HG03521 (cell line): ENCODE results near the gene TMEM179.
"Not testable (repeated sequence)": the region's sequence is repeated elsewhere in the genome, so short reads cannot be mapped to it uniquely, and the experiment has no call there.

Experiments
- ATAC-seq: cut with Tn5 transposase; IDR thresholded peaks from one replicate; pipeline ENCODE4 v1.9.1; 2021; ENCODE audit warnings: mild to moderate bottlenecking, moderate library complexity; ENCODE audit not compliant: unreplicated experiment

The TMEM179 gene

DNA sequence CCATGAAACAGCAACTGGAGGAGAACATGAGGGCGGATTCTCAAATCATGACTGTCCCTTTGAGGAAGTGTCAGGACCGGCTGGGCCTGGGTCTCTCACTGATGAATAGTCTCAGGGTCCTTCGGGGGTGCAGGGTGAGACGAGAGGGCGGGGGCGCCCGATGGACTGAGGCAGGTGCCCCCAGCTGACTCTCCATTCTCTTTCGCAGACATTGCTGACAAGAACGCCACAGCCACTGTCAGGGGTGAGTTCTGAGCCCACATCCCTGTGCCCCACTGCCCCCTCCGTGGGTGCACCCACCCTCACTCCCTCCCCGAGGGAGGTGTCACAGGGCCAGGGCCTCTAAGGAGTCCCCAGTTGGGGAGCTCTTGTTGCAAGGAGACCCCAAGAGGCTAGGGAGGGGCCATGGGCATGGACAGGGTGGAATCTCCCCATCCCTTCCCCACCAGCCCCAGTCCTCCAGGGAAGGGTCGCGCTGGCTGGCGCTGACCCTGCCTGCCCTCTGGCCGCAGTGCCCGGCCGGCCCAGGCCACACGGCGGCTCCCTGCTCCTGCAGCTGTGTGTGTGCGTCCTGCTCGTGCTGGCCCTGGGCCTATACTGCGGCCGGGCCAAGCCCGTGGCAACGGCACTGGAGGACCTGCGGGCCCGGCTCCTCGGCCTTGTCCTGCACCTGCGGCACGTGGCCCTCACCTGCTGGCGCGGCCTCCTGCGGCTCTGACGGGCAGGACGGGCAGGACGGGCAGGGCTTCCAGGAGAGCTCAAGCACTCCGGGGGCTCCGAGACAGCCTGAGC lies 16.3 kb downstream of the TMEM179 start:
- no peak for ATAC-seq

DNA sequence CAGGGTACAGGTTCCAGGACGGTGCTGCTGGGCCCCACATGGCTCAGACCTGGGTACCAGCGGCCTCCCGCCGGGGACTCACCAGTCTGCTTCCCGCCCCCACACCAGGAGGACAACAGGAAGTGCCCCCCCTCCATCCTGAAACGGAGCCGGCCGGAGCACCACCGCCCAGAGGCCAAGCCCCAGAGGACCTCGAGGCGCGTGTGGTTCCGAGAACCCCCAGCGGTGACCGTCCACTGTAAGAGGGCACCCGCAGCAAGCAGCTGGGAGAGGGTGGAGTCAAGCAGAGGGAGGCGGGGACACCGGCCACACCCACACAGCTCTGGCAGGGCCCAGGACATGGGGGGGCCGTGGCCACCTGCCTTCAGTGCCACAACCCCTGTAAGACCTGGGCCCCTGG lies 16.9 kb downstream of the TMEM179 start:
- no peak for ATAC-seq

DNA sequence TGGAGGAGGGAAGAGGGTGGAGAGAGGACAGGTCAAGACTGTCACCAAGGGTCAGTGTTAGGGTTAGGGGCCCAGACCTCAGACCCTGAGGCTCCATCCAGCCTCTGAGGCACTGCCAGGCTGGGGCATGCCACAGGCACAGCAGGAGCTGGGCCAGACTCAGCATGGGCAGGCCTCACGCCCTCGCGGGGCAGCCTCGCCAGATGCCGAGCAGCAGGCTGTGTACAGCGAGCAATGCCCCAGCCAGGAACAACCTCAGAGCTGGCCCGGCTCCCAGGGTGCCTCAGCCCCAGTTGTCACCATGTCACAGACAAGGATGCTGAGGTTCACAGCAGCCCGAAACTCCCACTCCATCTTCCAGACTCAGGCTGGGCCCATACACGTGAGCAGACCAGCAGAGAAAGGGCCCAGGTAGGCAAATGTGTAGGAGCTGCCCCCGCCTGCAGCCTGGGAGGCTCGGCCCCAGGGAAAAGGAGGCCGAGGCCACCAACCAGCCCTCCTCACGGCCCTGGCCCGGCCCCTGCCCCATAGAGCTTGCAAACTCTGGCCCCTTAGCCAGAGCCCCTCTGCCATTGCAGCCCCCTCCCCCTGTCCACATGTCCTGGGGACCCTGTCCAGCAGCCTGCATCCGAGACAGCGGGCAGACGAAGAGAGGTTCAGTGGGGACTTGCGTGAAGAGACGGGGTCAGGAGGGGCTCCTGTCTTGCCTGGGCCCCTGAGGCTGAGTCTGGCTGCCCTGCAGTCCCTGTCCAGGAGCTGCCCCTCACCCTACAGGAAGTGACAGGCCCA lies 17.5 kb downstream of the TMEM179 start:
- ATAC-seq, result no peak

DNA sequence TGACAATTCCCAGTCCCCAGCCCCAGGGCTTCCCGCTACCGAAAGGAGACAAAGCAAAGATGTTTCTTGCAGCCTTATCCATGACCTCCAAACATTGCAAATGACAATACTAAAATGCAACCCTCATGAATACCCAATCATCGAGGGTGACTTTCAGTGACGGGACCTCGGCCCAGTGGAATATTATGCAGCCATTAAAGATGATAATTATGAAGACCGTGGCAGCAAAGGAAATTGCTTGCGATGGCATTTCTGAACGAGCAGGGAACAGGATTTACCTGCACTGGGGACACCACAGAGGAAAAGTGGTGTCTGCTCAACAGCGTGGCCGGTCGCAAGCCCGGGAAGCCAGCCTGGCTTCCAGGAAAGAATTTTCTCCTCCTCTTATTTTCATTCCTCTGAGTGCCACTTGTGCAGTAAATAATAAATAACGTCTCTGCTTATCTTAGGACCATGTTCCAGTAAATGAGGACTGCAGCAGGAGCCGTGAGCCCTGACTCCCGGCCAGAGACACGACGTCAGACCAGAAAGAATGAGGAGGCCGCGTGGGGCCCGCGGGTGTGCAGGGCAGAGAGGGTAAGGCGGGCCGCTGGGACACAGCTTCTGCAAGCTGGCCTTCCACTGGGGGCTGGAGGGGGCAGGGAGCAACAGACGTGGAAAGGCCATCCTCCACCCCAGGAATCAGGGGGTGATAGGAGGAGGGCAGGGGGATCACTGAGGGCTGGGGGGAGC lies 18.4 kb downstream of the TMEM179 start:
- no peak for ATAC-seq

DNA sequence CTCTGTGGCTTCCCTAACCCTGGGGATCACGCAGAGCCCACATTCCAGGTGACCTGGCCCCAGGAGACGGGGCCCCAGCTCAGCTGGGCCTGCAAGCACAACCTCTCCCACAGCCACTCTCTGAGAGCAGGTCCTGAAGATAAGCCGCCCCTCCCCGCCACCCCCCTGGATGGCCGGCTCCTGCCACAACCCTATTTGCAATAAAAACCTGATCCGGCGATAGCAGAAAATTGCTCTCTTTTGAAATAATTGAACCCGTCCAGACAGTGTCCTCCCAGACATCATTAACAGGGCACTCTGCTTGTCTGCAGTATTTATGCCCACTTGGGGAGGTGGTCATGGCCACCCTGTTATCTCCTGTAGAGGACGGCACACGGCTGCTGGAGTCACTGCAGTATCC lies 20.0 kb downstream of the TMEM179 start:
- no peak for ATAC-seq

DNA sequence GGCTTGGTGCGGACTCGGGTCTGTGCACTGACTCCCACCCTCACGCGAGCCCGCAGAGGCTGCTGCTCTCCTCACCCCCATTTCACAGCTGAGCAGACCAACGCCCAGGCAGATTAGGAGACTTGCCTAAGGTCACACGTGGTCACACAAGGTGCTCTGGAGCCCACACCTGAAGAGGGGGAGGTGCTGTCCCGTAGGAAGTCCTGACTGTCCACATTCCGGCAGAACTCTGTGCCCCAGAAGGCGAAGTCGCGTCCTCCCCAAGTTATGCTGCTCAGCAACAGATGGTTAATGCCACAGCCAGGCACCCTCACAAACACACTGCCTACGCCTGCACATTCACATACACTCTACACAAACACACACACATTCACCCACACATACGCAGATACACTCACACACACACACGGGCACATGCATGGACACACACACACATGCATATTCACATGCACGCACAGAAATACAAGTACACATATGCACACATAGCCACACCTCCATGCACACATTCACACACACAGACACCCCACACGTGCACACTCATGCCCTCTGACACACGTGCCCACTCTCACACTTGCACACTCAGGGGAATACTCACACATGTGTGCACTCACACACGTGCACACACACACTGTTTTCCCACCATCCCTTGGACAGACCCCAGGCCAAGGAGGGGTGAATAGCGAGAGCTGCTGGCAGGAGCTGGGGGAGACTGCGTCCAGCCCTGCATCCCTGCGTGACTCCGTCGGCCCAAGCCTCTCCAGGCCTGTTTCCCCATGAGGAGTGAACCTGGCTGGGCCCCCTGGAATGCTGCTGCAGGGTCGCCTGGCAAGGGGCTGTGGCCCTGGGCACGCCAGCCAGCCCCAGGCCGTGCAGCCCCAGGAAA lies 20.9 kb downstream of the TMEM179 start:
- ATAC-seq, result no peak

DNA sequence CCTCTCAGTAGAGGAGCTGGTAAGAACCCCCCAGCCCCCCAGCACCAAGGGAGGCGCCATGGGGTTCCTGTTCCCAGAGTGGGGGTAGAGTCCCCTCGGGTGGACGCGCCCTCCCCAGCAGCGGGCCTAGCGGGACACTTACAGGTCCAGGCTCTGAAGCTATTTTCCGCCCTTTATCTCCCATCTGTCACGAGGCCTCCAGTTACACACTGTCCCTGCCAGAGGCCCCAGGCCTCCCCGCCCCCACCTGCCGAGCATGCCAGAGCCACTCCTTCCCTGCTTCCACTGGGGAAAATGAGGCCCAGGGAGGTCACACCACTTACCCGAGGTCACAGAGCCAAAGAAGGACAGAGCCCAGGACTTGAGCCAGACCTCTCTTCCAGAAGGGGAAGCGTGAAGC lies 21.9 kb downstream of the TMEM179 start:
- no peak for ATAC-seq

DNA sequence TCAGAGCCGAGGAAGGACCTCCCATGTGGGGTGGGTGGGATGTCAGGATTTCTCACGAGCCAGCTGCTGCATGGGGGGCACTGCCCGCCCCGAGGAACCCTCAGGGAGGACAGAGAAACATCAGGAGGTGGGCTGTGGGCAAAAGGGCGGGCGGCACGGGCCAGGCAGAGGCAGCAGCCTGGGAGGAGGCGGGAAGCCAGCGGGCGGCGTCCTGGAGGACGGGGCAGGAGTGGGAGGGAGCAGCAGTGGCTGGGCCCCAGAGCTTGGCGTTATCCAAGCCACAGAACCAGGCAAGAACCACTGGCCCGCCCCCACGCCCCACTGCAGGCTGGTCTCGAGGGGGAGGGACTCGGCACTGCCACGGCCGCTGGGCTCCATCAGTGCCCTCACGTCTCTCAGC lies 22.6 kb downstream of the TMEM179 start:
- ATAC-seq, result no peak

DNA sequence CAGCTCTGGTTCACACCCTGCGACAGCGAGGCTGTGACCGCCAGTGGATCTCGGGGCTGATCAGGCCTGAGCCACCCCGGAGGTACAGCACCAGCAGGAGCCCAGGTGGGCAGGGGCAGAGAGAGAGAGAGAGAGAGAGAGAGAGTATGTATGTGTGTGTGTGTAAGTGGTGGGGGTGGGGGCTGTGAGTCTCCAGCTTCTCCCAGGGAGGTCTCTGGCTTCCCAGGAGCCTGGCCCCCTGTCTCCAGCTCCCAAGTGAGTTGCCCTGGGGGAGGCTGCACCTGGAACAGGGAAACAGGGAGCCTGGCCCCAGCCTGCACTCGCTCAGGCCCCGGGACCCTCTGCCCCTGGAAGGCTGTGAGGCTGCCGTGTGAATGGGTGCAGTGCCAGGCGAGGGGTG lies 23.1 kb downstream of the TMEM179 start:
- no peak for ATAC-seq

DNA sequence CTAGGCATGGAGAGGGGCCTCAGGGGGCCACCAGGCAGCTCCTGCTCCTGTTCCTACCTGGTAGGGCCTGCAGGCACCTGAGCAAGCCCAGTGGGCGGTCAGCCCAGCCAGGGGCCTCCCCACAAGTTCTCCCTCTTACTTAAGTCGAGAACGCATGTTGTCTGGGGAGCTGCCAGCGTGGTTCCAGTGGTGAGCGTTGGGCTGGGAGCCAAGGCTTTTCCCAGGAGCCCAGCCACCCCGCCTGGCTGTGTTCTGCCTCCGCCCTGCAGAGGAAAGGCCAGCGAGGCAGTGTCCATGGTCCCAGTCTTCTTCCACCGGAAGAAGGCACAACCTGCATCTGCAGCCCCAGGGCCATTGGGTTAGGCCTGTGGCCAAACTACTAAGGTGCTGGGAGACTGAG lies 23.6 kb downstream of the TMEM179 start:
- no peak for ATAC-seq

DNA sequence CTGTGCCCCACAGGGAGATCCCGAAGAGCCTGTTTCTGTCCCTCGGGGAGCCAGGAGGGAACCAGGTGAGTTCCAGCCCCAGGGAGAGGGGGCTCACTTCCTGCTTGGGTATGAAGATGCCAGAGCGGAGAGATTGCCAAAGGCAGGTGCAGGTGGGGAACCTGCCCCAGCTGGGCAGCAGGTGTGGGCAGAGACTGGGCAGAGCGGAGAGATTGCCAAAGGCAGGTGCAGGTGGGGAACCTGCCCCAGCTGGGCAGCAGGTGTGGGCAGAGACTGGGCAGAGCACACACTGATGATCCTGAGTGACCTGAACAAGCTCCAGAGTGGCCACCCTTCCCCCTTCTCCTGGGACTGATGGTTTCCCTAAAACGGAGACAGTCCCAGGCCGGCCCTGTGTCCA lies 24.6 kb downstream of the TMEM179 start:
- not testable (repeated sequence) for ATAC-seq

DNA sequence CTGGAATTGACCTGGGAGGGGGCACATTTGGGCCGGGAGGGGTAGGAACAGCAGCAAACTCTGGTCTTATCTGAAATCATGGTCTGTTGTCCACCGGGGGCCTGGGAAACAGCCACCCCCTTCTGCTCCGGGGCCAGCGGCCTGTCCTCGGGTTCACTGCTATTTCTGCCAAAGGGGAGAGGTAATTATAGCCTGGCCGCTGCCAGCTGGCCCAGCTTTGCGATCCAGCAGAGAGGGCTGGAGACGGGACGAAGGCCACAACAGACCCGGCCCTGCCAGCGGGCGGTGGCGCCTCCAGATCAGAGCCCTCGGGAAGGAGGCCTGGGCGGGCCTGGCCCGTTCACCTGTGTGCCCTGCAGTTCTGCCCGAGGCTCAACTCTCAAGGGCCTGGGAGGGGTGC lies 25.1 kb downstream of the TMEM179 start, which contains the start of gene C14orf180:
TSS of gene C14orf180 (plus strand) at position 258 of the 400 bp plus-strand sequence. CDS start 6,667 bp downstream, outside the sequence.
- ATAC-seq, result no peak

DNA sequence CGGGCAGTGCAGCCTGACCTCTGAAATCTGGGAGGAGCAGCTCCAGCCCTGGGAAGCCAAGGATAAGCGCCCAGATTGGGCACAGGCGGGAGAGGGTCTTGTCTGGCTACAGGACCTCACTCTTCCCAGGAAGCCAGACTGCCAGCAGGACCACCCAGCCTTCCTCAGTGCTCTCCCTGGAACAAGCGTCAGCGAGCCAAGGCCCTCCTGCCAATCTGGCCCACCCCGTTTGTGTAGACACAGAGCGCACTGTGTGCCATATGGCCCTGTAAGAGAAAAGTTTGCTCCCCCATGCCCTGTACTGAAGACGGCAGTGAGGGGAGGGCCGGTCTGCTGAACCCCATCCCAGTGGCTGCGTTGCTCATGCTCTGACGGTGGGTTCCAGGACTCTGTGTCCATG lies 26.3 kb downstream of the TMEM179 start:
- no peak for ATAC-seq

DNA sequence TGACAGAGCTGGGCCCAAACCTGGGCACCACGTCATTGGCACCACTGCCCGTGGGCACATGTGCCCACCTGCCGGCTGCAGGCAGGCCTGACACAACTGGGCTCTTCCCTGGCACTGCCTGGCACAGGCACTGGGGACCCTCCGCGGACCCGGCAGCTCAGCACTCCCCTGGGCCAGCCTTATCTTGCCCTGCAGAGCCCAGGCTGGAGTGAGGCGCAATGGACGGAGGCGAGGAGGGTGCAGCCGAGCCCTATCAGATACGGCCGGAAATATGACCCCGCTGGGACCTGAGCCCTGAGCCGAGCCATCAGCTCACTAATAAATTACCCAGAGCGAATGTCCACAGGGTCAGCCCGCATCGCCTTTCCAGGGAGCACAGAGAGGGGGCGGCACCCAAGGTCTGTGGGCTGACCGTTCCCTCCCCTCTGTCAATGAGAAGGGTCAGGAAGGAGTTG lies 26.7 kb downstream of the TMEM179 start:
- ATAC-seq, result no peak

DNA sequence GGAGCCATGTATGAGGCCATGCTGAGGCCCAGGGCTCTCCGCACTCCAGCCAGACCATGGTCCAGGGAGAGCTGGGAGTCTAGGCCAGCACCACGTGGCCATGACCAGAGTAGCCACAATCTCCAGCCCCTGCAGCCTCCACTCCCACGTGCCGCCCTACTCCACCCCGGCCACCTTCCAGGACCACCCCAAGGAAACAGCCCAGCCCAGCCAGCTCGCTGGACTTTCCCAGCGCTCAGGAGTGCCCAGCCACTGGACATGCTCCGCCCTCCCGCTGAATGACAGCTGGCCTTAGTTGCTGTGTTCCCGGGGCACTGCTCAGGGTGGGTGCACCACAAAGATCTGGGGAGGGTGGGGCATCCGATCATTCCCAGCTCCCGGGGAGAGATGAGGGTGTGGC lies 27.1 kb downstream of the TMEM179 start:
- no peak for ATAC-seq

DNA sequence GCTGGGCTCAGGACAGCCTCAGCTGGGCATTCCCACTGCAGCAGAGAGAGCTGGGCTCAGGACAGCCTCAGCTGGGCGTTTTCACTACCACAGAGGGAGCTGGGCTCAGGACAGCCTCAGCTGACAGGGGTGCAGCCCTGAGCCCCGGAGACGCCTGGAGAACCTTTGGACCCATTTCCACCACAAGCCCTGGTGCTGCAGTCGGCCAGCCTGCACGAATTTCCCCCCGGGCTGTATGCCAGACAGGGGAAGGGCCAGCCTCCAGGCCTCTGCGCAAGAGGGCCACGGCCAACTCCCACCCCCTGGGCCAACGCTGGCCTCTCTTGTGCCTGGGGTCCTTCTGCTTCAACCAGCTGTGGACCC lies 27.6 kb downstream of the TMEM179 start:
- no peak for ATAC-seq

DNA sequence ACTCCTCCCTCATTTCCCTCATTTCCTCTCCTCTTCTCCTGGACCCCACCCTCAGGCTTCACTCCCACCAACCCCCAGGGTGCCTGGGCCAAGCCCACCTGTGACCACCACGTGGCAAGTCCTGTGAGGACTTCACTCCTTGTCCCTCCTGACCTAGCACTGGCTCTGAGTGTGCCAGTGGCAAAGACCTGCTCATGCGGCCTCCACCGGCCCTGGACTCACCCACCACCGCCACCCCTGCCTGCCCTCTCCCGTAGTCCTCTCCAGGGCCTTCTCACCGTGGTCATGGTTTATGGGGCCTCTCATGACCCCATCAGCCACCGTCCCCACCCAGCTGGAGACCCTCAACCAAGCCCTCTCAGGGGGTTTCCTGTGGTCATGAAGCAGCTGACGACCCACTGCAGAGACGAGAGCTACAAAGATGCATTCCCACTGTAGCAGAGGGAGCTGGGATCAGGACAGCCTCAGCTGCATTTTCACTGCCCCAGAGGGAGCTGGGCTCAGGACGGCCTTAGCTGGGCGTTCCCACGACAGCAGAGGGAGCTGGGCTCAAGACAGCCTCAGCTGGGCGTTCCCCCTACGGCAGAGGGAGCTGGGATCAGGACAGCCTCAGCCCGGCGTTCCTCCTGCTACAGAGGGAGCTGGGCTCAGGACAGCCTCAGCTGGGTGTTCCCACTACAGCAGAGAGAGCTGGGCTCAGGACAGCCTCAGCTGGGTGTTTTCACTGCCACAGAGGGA lies 28.2 kb downstream of the TMEM179 start:
- ATAC-seq, result no peak

DNA sequence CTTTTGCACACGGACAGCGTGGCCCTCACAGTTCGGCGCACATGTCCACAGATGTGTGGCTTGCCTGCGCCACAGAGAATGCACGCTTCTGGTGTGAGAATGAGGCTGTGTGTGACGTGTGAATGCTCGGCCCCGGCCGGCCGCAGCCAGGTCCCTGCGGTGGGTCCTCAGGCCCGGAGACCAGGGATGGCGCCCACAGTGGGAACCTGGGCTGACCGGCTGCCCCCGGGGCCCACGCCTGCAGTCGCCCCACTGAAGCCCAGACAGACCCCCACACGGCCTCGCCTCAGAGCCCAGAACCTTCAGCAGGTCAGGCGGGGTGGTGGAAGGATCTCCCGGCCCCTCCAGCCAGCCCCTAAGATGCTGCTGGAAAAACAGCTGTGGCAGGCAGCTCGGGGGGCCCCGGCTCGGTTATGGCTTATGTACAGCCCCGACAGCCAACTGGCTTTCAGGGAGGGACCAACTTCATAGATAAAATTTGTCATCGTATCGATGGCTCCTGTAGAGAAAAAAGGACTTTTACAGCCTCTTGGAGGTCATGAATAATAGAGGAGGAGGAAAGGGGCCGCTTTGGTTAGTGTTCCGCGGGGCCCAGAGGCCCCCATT lies 29.5 kb downstream of the TMEM179 start:
- ATAC-seq, result no peak

DNA sequence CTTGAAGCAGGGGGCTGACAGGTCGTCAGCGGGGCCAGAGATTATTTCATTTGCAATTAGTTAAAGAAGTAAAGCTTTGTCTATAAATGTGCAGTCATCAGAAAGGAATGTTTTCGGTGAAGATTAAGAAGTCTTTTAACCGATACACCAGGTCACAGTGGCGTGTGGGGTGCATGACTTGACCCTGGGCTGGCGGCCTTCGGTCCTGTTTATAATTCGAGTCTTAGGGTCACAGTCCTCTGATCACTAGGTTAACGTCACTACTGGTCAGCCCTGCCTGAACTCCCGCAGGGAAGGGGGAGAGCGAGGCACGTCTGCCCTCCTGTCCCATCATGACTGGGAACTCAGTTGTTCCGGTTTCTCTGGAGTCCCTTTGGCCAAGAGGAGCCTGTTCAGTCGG lies 30.0 kb downstream of the TMEM179 start:
- no peak for ATAC-seq
